ENCODE results near the gene GALNT18. TPM values are rescaled to one million over a fixed set of nuclear protein-coding genes. Genes with fewer than 3 reads are reported as not detected.
A peak's percentile ranks its signal among the peaks of the same experiment; 100 is the strongest.

Gene GALNT18
- polyA plus RNA-seq, 1 experiment = 4.8 TPM

DNA sequence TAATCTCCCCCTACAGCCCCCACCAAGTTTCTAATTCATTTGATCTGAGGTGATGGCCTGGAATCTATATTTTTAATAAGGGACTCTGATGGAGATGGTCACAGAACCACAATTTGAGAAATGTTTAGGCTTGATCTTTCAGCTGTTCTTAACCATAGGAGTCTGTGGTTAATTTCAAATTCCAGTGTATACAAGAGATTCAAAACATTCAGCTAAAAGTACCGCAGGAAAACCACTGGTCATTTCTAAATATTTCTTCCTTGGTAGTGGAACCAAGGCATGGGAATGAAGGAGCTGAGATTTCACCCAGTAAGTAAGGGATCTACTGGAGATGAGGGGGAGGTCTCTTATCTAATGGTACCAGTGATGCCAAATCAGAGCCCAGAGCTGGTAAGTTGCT is 18.3 kb upstream of the GALNT18 start:
- TF ChIP-seq, protein P1, sequence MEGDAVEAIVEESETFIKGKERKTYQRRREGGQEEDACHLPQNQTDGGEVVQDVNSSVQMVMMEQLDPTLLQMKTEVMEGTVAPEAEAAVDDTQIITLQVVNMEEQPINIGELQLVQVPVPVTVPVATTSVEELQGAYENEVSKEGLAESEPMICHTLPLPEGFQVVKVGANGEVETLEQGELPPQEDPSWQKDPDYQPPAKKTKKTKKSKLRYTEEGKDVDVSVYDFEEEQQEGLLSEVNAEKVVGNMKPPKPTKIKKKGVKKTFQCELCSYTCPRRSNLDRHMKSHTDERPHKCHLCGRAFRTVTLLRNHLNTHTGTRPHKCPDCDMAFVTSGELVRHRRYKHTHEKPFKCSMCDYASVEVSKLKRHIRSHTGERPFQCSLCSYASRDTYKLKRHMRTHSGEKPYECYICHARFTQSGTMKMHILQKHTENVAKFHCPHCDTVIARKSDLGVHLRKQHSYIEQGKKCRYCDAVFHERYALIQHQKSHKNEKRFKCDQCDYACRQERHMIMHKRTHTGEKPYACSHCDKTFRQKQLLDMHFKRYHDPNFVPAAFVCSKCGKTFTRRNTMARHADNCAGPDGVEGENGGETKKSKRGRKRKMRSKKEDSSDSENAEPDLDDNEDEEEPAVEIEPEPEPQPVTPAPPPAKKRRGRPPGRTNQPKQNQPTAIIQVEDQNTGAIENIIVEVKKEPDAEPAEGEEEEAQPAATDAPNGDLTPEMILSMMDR (IDR thresholded peaks at IDR 0.05; ENCODE audit: low read depth, low read length) = no peak
- DNase-seq (ENCODE audit: low read depth, low spot score) = no peak
- H3K4me3 ChIP-seq (ENCODE audit: low read depth, low read length) = no peak overlapping the region
- H3K27ac ChIP-seq (ENCODE audit: low read depth, low read length) = no peak overlapping the region
- H3K27me3 ChIP-seq (ENCODE audit: control insufficient read depth, insufficient read depth, low read length) = peaks cover 35% of the 10 kb centered on the region
- ChIA-PET CTCF (no interaction called here), POLR2A (no interaction called here)
- H3K9me3 ChIP-seq (ENCODE audit: control insufficient read depth, insufficient read depth, low read length) = no peaks in the 10 kb centered on the region

DNA sequence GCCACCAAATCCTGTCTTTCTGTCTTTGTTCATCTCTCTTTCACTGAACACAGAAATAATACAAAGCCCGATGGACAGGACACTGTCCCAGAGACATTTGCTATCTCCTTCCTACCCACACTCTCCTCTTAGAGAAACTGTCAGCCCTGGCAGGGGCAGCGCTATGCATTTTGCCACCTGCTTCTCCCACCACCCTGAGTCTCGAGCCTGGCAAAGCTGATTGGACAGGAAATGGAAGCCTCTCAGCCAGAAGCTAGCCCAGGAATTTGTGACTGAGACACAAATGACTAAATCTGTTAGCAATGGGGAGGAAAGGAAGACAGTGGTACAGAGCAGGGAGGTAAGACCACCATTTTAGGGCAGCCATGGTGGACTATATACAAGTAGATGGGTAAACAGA is 14.9 kb upstream of the GALNT18 start:
- CTCF ChIA-PET = no interaction called here
- TF ChIP-seq, protein P1 (IDR thresholded peaks at IDR 0.05; ENCODE audit: low read depth, low read length) = no peak
- Histone ChIP-seq H3K27ac (ENCODE audit: low read depth, low read length) (no peak overlapping the region), H3K9me3 (ENCODE audit: control insufficient read depth, insufficient read depth, low read length) (peaks cover 3% of the 10 kb centered on the region; the same call in 1 of the 2 replicates), H3K4me3 (ENCODE audit: low read depth, low read length) (no peak overlapping the region), H3K27me3 (ENCODE audit: control insufficient read depth, insufficient read depth, low read length) (peaks cover 39% of the 10 kb centered on the region)
- POLR2A ChIA-PET = no interaction called here
- no peak for DNase-seq (ENCODE audit: low read depth, low spot score)

DNA sequence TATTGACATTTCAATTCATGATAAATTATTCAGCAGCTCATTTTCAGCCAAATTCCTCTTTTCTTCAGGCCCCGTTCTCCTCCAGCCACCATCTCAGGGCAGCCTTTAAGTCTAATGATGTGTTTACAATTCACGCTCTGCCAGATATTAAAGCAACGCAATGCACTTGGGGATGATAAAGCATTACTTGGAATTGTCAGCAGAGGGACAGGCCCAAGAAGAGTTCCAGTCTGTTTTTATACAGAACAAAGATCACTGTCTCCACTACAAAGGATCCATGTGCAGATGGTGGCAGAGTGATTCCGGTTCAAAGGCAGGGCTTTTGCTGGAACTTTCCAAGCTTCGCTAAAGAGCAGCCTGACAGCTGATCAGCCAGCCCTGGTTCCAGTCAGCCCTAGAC is 13.6 kb upstream of the GALNT18 start:
- no peak overlapping the region for H3K4me3 ChIP-seq (ENCODE audit: low read depth, low read length)
- TF ChIP-seq, protein P1 (IDR thresholded peaks at IDR 0.05; ENCODE audit: low read depth, low read length) = peak; percentile 16; the same call in 1 of the 2 replicates
- H3K9me3 ChIP-seq (ENCODE audit: control insufficient read depth, insufficient read depth, low read length) = peaks cover 3% of the 10 kb centered on the region; the same call in 1 of the 2 replicates
- H3K27ac ChIP-seq (ENCODE audit: low read depth, low read length) = no peak overlapping the region
- ChIA-PET CTCF (no interaction called here), POLR2A (no interaction called here)
- DNase-seq (ENCODE audit: low read depth, low spot score) = no peak
- peaks cover 35% of the 10 kb centered on the region for H3K27me3 ChIP-seq (ENCODE audit: control insufficient read depth, insufficient read depth, low read length)

DNA sequence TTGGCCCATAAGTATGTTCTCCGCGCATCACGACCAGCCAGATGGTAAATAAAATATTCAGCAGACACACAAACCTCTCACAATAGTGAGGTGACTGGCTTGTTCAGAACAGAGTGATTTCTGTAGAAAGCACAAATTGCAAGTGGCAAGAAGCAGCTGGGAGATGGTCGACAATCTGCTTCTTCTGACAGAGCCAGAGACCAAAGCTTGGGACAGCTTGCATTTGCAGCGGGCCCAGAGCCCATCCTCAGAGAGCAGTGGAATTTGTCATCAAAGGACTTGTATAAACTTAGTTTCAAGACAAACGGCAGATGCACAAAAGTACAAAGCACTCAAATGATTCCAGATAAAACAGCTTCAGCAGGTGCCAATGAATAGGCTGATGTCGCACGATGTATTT is 7.6 kb upstream of the GALNT18 start:
- no peak for DNase-seq (ENCODE audit: low read depth, low spot score)
- peaks cover 39% of the 10 kb centered on the region for H3K27me3 ChIP-seq (ENCODE audit: control insufficient read depth, insufficient read depth, low read length)
- ChIA-PET POLR2A (no interaction called here), CTCF (no interaction called here)
- no peak overlapping the region for H3K4me3 ChIP-seq (ENCODE audit: low read depth, low read length)
- no peak overlapping the region for H3K27ac ChIP-seq (ENCODE audit: low read depth, low read length)
- TF ChIP-seq, protein P1 (IDR thresholded peaks at IDR 0.05; ENCODE audit: low read depth, low read length) = no peak
- peaks cover 3% of the 10 kb centered on the region; the same call in 1 of the 2 replicates for H3K9me3 ChIP-seq (ENCODE audit: control insufficient read depth, insufficient read depth, low read length)

DNA sequence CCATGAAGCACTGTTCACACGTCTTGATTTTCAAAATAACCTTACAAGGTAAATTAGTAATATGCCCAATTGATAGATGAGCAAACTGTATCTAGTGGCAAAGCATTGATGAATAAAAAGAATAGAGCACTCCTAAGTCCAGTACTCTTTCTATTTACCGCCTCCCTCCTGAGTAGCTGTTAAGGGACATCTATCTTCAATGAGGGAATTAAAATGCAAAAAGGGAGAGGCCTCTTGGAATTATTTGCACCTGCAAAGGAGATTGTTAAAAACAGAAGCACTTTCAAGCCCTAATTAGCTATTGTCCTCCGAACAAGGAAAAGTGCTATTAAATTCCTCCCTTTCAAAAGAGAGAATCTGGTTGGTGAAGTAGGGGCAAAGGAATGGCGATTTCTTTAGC is 6.8 kb upstream of the GALNT18 start:
- peaks cover 39% of the 10 kb centered on the region for H3K27me3 ChIP-seq (ENCODE audit: control insufficient read depth, insufficient read depth, low read length)
- H3K4me3 ChIP-seq (ENCODE audit: low read depth, low read length) = no peak overlapping the region
- CTCF ChIA-PET = no interaction called here
- peaks cover 3% of the 10 kb centered on the region; the same call in 1 of the 2 replicates for H3K9me3 ChIP-seq (ENCODE audit: control insufficient read depth, insufficient read depth, low read length)
- H3K27ac ChIP-seq (ENCODE audit: low read depth, low read length) = no peak overlapping the region
- POLR2A ChIA-PET = no interaction called here
- TF ChIP-seq, protein P1 (IDR thresholded peaks at IDR 0.05; ENCODE audit: low read depth, low read length) = no peak
- DNase-seq (ENCODE audit: low read depth, low spot score) = no peak

Data from AG04450 (cell line).